ENCODE measurements around the gene CDON.

The CDON gene

GRCh38 chr11:125954945-125955640, 107.6 kb downstream of the CDON start:
- no peak for DNase-seq

GRCh38 chr11:125954123-125954944, 108.3 kb downstream of the CDON start:
- no peak for DNase-seq

GRCh38 chr11:125953401-125953935, 109.2 kb downstream of the CDON start:
- DNase-seq = no peak

GRCh38 chr11:125952973-125953372, 109.7 kb downstream of the CDON start:
- DNase-seq = no peak

- no peak for DNase-seq
These were observed 110.1 kb downstream of the CDON start for GRCh38 chr11:125952559-125952958.

- no peak for DNase-seq
These were observed 110.9 kb downstream of the CDON start for GRCh38 chr11:125951731-125952130.

GRCh38 chr11:125950696-125951651, 111.7 kb downstream of the CDON start:
- DNase-seq = no peak

GRCh38 chr11:125950178-125950490, 112.5 kb downstream of the CDON start:
- DNase-seq = no peak

- DNase-seq = no peak
These were observed 113.1 kb downstream of the CDON start for GRCh38 chr11:125949271-125950177.

GRCh38 chr11:125948278-125949051, 114.2 kb downstream of the CDON start:
- DNase-seq = no peak

- no peak for DNase-seq
These were observed 115.0 kb downstream of the CDON start for GRCh38 chr11:125947419-125948277.

- DNase-seq = no peak
These were observed 115.8 kb downstream of the CDON start for GRCh38 chr11:125946712-125947418.

- DNase-seq = no peak
These were observed 116.7 kb downstream of the CDON start, which contains the start of gene VSIG10L2 for GRCh38 chr11:125945797-125946520. TSS of gene VSIG10L2 (plus strand) at chr11:125946044. CDS start at chr11:125946056, 12 bp downstream.

GRCh38 chr11:125945011-125945796, 117.5 kb downstream of the CDON start:
- no peak for DNase-seq

- no peak for DNase-seq
These were observed 118.2 kb downstream of the CDON start for GRCh38 chr11:125944350-125945010.

- DNase-seq = no peak
These were observed 118.9 kb downstream of the CDON start for GRCh38 chr11:125943661-125944349.
